CD4-positive, alpha-beta T cell (primary cell): ENCODE measurements around the gene CNTRL. TPM values are rescaled to one million over a fixed set of nuclear protein-coding genes. Genes with fewer than 3 reads are reported as not detected.

Experiments used
- ATAC-seq: fragments of 200-7000 bp; cut with Tn5 transposase; one replicate; pipeline ENCODE4 v1.10.0; 2022; ENCODE audit warnings: mild to moderate bottlenecking; ENCODE audit not compliant: poor library complexity
- CTCF ChIA-PET: fragments of 350-600 bp; sonication (Branson Sonifier 250); formaldehyde crosslinking; loops from one replicate; lab custom pipeline; 2021; ENCODE audit warnings: antibody characterized with exemption, inconsistent platforms; lab: Charles Lee
- POLR2A ChIA-PET: fragments of 350-600 bp; sonication (Branson Sonifier 250); formaldehyde crosslinking; loops from one replicate; lab custom pipeline; 2021; ENCODE audit warnings: antibody characterized with exemption, inconsistent platforms; lab: Charles Lee
- DNase-seq, 14 experiments: peaks; one replicate each; pipeline ENCODE4 v3.0.0-alpha.2; 2013 to 2020; ENCODE audit warnings: mixed read lengths in 2 of 14
- H3K27ac ChIP-seq, 2 donors: one replicate each; pipeline versions ENCODE4 v1.5.1 to v1.7.0; 2013; ENCODE audit warnings: low read length in 2 of 2, low read depth in 1 of 2, mild to moderate bottlenecking in 1 of 2
- H3K27me3 ChIP-seq, 2 experiments: 1 replicate in 1 of 2; 2 replicates in 1 of 2; pipeline versions ENCODE4 v1.6.1 to v1.7.0; 2013; ENCODE audit warnings: low read length in 2 of 2, control low read depth in 1 of 2, mild to moderate bottlenecking in 1 of 2, moderate library complexity in 1 of 2; ENCODE audit not compliant: insufficient read depth in 2 of 2, control insufficient read depth in 1 of 2
- H3K36me3 ChIP-seq: one replicate; pipeline ENCODE4 v1.6.1; 2013; ENCODE audit warnings: low read length, control low read depth; ENCODE audit not compliant: insufficient read depth
- H3K4me1 ChIP-seq: one replicate; pipeline ENCODE4 v1.6.1; 2013; ENCODE audit warnings: low read length, control low read depth; ENCODE audit not compliant: insufficient read depth
- H3K4me3 ChIP-seq: one replicate; pipeline ENCODE4 v1.5.1; 2013; ENCODE audit warnings: mild to moderate bottlenecking, low read length, moderate library complexity
- H3K9me3 ChIP-seq, 2 experiments: 1 replicate in 1 of 2; 2 replicates in 1 of 2; pipeline versions ENCODE4 v1.6.1 to v1.7.0; 2013; ENCODE audit warnings: low read length in 2 of 2, mild to moderate bottlenecking in 2 of 2, control low read depth in 1 of 2, moderate library complexity in 1 of 2; ENCODE audit not compliant: control insufficient read depth in 1 of 2, insufficient read depth in 1 of 2
- H3K27ac Mint-ChIP-seq: one replicate; pipeline ENCODE4 v1.8.0; 2020; ENCODE audit warnings: mixed read lengths
- H3K27me3 Mint-ChIP-seq: one replicate; pipeline ENCODE4 v1.8.0; 2021; ENCODE audit warnings: mixed read lengths
- H3K36me3 Mint-ChIP-seq: one replicate; pipeline ENCODE4 v1.8.0; 2021; ENCODE audit warnings: low read depth, mixed read lengths
- H3K4me1 Mint-ChIP-seq: one replicate; pipeline ENCODE4 v1.8.0; 2021; ENCODE audit warnings: low read depth, mixed read lengths
- H3K4me3 Mint-ChIP-seq: one replicate; pipeline ENCODE4 v1.8.0; 2020; ENCODE audit warnings: mild to moderate bottlenecking, mixed read lengths
- H3K9me3 Mint-ChIP-seq: one replicate; pipeline ENCODE4 v1.8.0; 2020; ENCODE audit warnings: mixed read lengths
- intact Hi-C, 2 experiments: fragments of 100-400 bp; cut with DNase I in 1 of 2; cut with micrococcal nuclease in 1 of 2; formaldehyde crosslinking; loops; one replicate each; pipeline versions ENCODE4 v1.15.1 to v1.9.0; 2023 to 2025; cut with DNase I, micrococcal nuclease
- total RNA-seq, 174 experiments: library from RNA in 2 of 174; stranded (reverse) in 2 of 174; gene quantifications; one replicate each; pipeline ENCODE4 v1.2.3 and lab custom pipeline; 2021 to 2026
- TF ChIP-seq, protein P1 (sequence below): fragments of 200-600 bp; IDR thresholded peaks from one replicate; pipeline ENCODE4 v1.8.0; 2022; ENCODE audit warnings: antibody characterized with exemption, mild to moderate bottlenecking

CNTRL gene
- total RNA-seq, 2 experiments from 2014 or later, result 35.1 to 38.1 TPM

DNA sequence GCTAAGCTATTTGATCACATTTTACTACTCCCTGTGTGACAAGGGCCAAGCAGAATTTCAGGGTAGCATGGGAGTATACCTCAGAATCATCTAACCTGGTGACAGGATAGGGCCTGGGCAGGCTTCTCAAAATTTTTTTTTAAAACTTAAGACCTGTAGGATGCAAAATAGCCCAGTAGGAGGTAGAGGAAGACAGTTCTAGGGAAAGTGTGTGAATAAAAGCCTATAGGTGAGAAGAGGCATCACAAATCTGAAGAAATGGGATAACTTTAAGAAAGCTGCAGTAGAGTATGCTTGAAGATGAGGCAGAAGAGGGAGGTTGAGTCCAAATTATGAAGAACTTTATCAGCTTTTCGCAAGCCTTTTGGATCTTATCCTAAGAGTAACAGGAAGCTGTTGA, 32.3 kb downstream of the CNTRL start:
- DNase-seq (peak in 3 of 14 experiments; percentile 56 to 60 (median 56)), ATAC-seq (peak; percentile 100)
- Histone ChIP-seq H3K27ac (no peak overlapping the region), H3K27me3 (no peaks in the 10 kb centered on the region), H3K36me3 (peaks cover 11% of the 10 kb centered on the region), H3K9me3 (no peaks in the 10 kb centered on the region), H3K4me3 (no peak overlapping the region), H3K4me1 (no peaks in the 10 kb centered on the region)
- H3K4me1 Mint-ChIP-seq, result peaks cover 27% of the 10 kb centered on the region
- peak overlapping the region; percentile 64 for H3K27ac Mint-ChIP-seq
- ChIA-PET POLR2A (interaction anchor here (1.1 kb wide), 2 partner anchors 15 to 62 kb away, joined by 6 to 7 read pairs; no protein-coding TSS in a partner anchor), CTCF (interaction anchor here (0.7 to 1.4 kb wide), 9 partner anchors 14 to 113 kb away, joined by 3 to 14 read pairs (median 3); no protein-coding TSS in a partner anchor)
- no peaks in the 10 kb centered on the region for H3K27me3 Mint-ChIP-seq
- H3K9me3 Mint-ChIP-seq, result no peaks in the 10 kb centered on the region
- TF ChIP-seq, protein P1, sequence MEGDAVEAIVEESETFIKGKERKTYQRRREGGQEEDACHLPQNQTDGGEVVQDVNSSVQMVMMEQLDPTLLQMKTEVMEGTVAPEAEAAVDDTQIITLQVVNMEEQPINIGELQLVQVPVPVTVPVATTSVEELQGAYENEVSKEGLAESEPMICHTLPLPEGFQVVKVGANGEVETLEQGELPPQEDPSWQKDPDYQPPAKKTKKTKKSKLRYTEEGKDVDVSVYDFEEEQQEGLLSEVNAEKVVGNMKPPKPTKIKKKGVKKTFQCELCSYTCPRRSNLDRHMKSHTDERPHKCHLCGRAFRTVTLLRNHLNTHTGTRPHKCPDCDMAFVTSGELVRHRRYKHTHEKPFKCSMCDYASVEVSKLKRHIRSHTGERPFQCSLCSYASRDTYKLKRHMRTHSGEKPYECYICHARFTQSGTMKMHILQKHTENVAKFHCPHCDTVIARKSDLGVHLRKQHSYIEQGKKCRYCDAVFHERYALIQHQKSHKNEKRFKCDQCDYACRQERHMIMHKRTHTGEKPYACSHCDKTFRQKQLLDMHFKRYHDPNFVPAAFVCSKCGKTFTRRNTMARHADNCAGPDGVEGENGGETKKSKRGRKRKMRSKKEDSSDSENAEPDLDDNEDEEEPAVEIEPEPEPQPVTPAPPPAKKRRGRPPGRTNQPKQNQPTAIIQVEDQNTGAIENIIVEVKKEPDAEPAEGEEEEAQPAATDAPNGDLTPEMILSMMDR, result peak; percentile 59
- peaks cover 39% of the 10 kb centered on the region for H3K36me3 Mint-ChIP-seq
- H3K4me3 Mint-ChIP-seq, result no peak overlapping the region
- intact Hi-C loops, result loop anchor here in 1 of 2 experiments (2.0 kb wide), 1 partner anchor 62 kb away; no protein-coding TSS in a partner anchor

DNA sequence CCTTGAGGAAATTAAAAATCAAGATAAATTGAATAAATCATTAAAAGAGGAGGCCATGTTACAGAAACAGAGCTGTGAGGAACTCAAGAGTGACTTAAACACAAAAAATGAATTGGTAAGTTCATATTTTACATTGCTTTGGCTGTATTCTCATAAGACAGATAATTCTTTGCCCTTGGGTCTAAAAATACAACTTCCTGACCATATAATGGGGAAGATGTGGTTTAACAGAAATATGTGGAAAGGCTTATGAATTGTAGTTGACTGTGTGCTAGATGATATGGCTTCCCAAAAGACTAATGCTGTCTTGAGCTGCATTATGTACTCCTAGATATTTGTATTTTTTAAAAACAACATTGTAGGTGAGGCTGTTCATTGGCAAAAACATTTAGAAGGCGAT, 33.1 kb downstream of the CNTRL start:
- ATAC-seq (no peak), DNase-seq (no peak)
- ChIA-PET POLR2A (interaction anchor here (0.6 to 1.1 kb wide), 4 partner anchors 14 to 177 kb away, joined by 3 to 7 read pairs (median 5); no protein-coding TSS in a partner anchor), CTCF (interaction anchor here (0.5 to 1.4 kb wide), 5 partner anchors 13 to 114 kb away, joined by 3 to 14 read pairs (median 3); no protein-coding TSS in a partner anchor)
- TF ChIP-seq, protein P1, result no peak
- Histone ChIP-seq H3K4me3 (no peak overlapping the region), H3K27me3 (no peaks in the 10 kb centered on the region), H3K9me3 (no peaks in the 10 kb centered on the region), H3K36me3 (peaks cover 11% of the 10 kb centered on the region), H3K27ac (no peak overlapping the region), H3K4me1 (no peaks in the 10 kb centered on the region)
- Mint-ChIP-seq H3K27ac (no peak overlapping the region), H3K4me1 (peaks cover 27% of the 10 kb centered on the region), H3K4me3 (no peak overlapping the region), H3K27me3 (no peaks in the 10 kb centered on the region), H3K36me3 (peaks cover 34% of the 10 kb centered on the region), H3K9me3 (no peaks in the 10 kb centered on the region)
- intact Hi-C loops, result loop anchor here in 1 of 2 experiments (2.0 kb wide), 1 partner anchor 61 kb away; no protein-coding TSS in a partner anchor

DNA sequence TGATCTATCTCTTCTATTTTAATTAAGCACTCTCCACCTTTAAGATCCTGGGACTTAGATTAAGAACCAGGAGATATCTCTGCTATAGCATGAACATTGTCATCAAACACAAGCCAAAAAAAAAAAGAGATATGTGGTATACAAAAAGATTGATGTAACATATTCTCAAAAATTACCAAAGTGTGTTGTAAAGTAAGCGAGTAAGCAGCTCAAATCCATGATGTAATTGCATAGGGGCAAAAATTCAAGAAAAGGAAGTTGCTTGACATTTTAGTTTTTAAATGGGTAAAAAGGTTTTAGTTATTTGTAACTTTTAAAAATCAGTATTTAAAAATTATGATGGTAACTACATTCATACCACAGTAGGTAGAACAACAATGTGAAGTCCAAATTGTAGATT, 40.7 kb downstream of the CNTRL start:
- H3K4me1 Mint-ChIP-seq, result peaks cover 5% of the 10 kb centered on the region
- no peak overlapping the region for H3K4me3 Mint-ChIP-seq
- H3K36me3 ChIP-seq, result peaks cover 37% of the 10 kb centered on the region
- DNase-seq (no peak), ATAC-seq (no peak)
- peaks cover 43% of the 10 kb centered on the region for H3K36me3 Mint-ChIP-seq
- H3K27ac Mint-ChIP-seq, result no peak overlapping the region
- no peaks in the 10 kb centered on the region for H3K9me3 ChIP-seq
- intact Hi-C loops, result loop anchor here in 1 of 2 experiments (5.0 kb wide), 1 partner anchor 38 kb away; no protein-coding TSS in a partner anchor
- ChIA-PET POLR2A (no interaction called here), CTCF (interaction anchor here (1.5 kb wide), 1 partner anchor 42 kb away, joined by 3 read pairs; no protein-coding TSS in a partner anchor)
- H3K4me1 ChIP-seq, result no peaks in the 10 kb centered on the region
- no peak overlapping the region for H3K4me3 ChIP-seq
- H3K27ac ChIP-seq, result no peak overlapping the region
- no peaks in the 10 kb centered on the region for H3K9me3 Mint-ChIP-seq
- TF ChIP-seq, protein P1, result no peak
- no peaks in the 10 kb centered on the region for H3K27me3 Mint-ChIP-seq
- no peaks in the 10 kb centered on the region for H3K27me3 ChIP-seq
